ENCODE data around the gene RAB3C.

GRCh38 chr5:58795327-58795726 is 212.5 kb downstream of the RAB3C start:
- TF ChIP-seq EZH2phosphoT487 (IDR thresholded peaks at IDR 0.05; ENCODE audit: borderline replicate concordance) (no peak), CTCF (conservative IDR thresholded peaks at IDR 0.05; ENCODE audit: low read length) (no peak)
